IPS-NIHi7 (cell line): Measurements from ENCODE around the gene TMED8.
"Not testable (repeated sequence)": the region's sequence is repeated elsewhere in the genome, so short reads cannot be mapped to it uniquely, and the experiment has no call there.

Experiments
- DNase-seq: peaks from one replicate; pipeline ENCODE4 v3.0.0; 2012; ENCODE audit warnings: mixed read lengths; ENCODE audit errors: extremely low spot score

TMED8 gene, protein sequence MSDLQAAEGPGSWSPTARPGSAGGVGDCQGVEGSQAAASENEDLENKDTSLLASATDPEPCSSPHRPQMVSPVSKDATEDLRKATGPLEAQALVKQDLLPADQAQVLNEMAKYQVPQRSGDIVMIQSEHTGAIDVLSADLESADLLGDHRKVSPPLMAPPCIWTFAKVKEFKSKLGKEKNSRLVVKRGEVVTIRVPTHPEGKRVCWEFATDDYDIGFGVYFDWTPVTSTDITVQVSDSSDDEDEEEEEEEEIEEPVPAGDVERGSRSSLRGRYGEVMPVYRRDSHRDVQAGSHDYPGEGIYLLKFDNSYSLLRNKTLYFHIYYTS

DNA sequence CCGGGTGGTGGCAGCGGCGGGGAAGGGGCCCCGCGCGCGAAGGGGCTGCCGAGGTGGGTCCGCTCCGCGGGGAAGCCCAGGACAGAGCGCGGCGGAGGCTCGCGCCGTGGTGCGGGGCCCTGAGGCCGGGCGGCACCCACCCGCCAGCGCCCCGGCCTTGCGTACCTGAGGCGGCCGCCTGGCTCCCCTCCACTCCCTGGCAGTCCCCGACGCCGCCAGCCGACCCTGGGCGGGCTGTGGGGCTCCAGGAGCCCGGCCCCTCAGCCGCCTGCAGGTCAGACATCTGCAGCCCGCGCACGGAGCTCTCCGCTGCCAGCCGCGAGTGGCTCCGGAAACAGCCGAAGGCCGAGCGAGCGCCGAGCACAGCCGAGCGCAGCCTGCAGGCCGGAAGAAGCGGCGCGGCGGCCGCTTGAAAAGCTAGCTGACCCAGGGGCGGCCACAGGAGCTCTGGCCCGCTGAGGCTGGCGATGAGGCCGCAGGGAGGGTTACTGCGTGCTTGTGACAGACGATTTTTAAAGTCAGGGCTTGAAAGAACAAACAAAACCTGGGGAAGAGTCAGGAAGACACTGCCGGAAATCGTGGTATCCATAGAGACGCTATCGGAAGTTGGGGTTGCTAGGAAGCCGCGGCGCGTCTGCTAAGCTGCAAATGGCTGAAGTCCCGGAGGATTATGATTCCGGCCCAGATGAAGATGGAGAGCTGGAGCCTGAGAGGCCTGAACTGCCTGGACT is at the start of gene TMED8, which contains the start of gene SAMD15:
Gene TMED8, minus strand, starts transcription at position 324 of the 731 bp plus-strand sequence. Its CDS starts 41 bp downstream, at position 283.
Gene SAMD15, plus strand, starts transcription at position 609 of the 731 bp plus-strand sequence. Its CDS starts 40 bp downstream, at position 649.
- DNase-seq: peak; percentile 93

DNA sequence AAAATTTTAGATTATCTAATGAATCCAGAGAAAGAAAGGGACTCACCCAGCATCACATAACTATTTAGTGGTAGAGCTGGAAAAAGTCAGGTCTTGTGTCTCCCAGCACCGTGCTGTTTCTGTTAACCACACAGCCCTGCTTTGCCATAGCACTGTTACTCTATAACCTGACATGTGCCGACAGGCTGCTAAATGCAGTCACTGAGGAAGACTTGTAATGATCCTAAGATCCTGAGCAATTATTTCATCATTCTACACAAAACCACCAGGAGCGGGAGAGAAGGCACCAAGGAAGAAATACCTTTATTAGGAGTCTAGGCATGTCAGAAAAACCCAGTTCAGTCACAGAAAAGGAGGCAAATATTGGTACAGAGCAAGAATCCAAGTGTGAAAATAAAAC is 49.5 kb upstream of the TMED8 start:
- no peak for DNase-seq

DNA sequence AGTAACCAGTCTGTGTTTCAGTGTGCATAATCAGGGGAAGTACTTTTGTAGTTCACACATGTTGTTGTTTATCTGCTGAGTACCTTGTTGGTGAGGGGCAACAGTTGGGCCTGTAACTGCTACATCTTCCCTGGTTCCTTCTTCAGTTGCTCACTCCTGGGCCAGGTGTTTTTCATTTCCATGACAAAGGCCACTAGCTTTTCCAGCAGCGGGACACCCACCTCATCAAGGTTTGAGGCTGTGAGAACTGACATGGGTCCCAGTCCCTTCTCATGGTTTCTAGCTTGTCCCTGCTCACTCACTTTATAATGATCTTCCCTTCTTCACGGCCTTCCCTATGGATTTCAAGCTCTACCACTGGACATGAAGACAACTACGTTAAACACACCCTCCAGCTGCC is 48.0 kb upstream of the TMED8 start:
- peak; percentile 25 for DNase-seq

DNA sequence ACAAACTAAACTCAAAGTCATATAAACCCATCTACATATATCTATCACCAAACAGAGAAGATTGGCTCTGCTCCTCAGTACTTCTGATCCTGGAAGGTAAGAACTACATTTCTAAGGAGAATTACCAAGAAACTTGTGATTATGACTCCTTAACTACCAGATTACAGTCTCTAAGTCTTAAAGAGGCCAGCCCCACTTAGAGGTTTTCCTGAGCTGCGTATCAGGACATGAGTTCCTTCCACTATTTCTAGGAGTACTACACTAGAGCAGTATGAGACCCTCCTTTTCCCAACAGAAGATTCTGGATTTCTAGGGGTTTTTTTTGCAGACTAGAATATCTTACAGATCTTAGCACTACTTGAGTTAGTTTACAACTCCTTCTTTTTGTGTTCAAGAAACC is 46.5 kb upstream of the TMED8 start, which contains the start of gene NOXRED1:
Gene NOXRED1, minus strand, starts transcription at position 101 of the 400 bp plus-strand sequence. CDS start 634 bp downstream, outside the sequence.
- no peak for DNase-seq

DNA sequence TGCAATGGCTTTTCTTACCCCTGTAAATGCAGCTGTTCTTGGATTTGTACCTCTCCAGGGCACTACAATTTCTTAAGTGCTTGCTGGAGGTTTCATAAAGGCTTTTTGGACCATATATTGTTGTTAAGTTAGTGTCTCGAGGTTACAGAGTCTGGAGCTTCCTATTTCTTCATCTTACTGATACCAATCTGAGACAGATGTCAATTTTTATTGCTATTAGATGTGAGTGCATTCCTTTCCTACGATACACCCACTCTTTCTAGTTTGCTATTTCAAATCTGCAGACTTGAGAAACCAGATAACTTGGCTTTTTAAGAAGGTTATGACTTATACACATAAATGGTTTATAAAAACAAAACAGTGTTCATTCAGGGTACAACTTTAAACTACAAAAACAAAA is 44.3 kb upstream of the TMED8 start:
- DNase-seq: no peak

DNA sequence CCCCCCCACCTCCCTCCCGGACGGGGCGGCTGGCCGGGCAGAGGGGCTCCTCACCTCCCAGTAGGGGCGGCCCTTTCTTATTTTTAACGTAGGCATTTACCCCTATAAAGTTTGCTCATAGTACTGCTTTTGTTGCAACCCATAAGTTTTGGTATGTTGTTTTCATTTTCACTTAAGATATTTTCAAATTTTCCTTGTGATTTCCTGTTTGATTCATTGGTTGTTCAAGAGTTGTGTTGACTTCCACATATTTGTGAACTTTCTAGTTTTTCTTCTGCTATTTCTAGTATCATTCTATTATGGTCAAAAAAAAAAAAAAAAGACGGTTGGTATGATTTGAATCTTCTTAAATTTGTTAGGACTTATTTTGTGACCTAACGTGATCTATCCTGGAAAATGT is 39.9 kb upstream of the TMED8 start:
- no peak for DNase-seq

DNA sequence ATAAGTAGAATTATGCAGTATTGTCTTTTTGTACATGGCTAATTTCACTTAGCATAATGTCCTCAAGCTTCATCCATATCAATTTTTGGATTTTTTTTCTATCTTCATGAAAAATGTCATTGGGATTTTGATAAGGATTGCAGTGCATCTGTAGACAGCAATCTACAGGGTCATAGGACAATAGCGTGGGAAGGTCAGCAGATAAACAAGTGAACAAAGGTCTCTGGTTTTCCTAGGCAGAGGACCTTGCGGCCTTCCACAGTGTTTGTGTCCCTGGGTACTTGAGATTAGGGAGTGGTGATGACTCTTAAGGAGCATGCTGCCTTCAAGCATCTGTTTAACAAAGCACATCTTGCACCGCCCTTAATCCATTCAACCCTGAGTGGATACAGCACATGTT is 39.2 kb upstream of the TMED8 start:
- not testable (repeated sequence) for DNase-seq

DNA sequence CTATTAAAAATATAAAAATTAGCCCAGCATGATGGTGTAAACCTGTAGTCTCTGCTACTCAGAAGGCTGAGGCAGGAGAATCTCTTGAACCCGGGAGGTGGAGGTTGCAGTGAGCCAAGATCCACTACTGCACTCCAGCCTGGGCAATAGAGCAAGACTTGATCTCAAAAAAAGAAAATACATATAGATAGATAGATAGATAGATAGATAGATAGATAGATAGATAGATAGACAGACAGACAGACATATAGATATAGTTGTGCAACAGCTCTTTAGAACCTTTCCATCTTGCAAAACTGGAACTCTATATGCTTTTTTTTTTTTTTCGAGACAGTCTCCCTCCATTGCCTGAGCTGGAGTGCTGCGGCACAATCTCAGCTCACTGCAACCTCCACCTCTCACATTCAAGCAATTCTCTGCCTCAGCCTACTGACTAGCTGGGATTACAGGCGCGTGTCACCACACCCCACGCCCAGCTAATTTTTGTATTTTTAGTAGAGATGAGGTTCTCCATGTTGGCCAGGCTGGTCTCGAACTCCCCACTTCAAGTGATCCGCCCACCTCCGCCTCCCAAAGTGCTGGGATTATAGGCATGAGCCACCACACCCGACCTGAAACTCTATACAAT is 38.6 kb upstream of the TMED8 start:
- DNase-seq: not testable (repeated sequence)

DNA sequence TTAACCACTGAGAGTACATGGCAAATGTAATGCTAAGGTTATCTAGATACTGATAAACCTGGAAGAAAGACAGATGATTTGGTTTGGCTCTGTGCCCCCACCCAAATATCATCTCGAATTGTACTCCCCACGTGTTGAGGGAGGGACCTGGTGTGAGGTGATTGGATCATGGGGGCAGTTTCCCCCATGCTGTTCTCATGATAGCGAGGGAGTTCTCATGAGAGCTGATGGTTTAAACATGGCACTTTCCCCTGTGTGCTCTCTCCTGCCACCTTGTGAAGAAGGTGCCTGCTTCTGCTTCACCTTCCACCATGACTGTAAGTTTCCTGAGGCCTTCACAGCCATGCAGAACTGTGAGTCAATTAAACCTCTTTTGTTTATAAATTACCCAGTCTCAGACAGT is 32.2 kb upstream of the TMED8 start:
- no peak for DNase-seq

DNA sequence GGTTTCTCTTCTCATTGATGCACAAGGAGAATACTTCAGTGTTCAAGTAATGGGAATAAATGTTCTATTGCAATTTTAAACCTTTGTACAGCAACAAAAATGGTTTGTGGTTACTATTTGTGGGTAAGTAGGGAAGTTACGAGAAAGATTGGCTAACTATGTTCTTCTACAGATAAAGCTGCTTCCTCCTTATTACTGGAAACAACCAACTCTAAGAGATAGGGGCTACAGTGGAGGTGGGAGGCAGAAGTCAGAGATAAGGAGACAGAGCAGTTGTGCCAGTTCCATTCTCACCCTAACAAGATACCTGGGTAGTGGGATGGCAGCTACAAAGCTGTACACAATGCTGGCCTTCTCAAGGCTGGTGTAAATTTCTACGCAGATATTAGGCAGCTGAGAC is 30.3 kb upstream of the TMED8 start:
- DNase-seq: no peak

DNA sequence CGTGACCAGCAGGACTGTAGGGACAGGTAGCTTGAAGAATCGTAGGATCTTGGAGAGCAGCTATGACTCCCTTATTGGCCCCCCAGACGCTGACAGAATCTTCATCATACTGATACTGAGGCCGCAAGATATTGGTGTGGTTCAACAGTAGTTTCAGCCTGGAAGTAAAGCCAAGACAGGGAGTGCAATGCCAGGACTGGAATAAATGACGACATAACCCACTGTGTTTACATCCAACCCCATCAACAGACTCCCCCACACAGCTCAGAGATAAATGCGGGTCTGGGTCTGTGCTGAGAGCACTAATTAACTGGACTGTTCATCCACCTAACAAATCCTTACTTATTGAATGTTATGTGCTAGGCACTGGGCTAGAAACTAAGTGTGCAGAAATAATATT is 29.8 kb upstream of the TMED8 start:
- DNase-seq: no peak

DNA sequence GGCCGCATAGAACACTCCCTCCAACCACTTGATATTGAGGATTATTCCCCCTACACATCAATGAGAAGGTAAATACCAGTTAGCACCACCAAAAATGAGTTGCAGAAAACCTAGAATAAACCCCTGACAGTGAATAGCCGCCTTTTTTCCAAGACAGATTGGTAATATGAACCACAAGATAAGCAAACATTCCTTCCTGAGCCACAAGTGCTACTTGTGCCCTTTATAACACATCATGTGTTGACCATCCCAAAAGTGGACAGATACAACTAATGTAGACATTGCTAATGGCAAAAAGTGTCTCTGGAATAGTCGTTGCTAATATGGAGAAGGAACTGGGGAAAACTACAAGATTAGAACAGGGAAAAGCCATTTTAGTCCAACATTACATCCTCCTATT is 29.2 kb upstream of the TMED8 start:
- no peak for DNase-seq

DNA sequence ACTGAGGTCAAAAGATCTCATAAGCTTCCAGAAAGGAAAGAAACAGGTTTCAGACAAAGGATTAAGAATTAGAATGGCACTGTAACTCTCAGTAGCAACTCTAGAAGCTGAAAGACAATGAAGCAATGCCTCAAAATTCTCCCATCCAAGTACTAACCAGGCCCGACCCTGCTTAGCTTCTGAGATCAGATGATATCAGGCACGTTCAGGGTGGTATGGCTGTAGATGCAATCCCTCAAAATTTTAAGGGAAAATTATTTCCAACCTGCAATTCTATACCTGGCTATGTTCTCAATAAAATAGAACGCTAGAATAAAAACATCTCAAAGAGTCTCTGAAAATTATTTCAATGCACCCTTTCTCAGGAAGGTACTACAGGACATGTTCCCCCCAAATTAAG is 26.9 kb upstream of the TMED8 start:
- no peak for DNase-seq

DNA sequence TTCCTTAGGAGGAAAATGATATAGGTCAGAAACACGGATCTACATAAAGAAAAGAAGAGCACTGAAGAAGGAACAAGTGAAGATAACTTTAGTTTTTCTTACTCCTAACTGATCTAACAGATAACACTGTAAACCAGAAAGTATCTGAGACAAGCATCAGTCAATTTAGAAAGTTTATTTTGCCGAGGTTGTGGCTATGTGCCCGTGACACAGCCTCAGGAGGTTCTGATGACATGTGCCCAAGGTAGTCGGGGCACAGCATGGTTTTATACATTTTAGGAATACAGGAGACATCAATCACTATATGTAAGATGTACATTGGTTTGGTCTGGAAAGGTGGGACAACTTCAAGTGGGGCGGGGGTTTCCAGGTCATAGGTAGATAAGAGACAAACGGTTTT is 23.3 kb upstream of the TMED8 start:
- DNase-seq: no peak

DNA sequence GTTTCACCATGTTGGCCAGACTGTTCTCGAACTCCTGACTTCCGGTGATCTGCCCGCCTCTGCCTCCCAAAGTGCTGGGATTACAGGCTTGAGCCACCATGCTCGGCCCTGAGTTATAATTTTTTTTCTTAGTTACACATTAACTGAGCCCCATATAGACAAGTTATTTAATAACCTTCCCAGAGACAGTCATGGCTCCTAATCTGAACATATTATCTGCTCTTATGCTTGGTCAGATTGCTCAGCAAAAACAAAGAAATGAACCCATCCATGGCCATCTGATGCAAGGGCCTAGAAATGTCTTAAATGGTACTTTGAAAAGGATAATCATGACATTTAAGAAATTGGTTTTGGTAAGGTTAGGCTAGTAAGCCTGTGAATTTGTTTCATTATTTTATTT is 13.3 kb upstream of the TMED8 start:
- no peak for DNase-seq

DNA sequence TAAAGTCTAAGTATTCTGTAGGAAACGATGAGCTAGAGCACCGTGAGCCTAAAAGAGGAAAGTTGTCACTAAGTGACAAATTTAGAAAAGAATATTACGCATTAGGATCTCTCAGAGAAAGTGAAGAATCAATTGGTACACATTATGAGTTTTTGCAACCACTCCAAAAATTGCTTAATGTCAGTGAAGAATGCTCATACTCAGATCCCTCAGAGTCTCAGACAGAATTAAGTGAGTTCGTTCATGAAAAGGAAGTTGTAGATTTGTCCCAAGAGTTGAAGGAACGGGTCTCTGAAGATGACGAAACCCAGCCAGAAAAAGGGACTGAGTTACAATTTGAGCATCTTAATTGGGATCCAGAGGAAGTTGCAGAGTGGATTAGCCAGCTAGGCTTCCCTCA is 1.8 kb upstream of the TMED8 start:
- DNase-seq: no peak

DNA sequence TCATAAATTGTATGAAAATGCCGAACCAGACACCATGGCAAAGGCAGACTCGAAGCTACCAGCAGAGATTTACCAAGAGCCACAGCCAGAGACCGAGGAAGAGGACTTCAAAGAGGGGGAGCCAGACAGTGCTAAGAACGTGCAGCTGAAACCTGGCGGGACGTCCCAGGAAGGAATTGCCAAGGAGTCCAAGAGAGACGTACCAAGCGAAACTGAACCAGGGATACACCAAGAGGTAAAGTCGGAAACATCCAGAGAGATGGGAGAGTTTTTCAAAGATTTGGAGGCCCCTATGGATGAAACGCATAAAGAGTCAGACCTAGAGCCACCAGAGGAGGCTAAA is 579 bp upstream of the TMED8 start:
- no peak for DNase-seq

DNA sequence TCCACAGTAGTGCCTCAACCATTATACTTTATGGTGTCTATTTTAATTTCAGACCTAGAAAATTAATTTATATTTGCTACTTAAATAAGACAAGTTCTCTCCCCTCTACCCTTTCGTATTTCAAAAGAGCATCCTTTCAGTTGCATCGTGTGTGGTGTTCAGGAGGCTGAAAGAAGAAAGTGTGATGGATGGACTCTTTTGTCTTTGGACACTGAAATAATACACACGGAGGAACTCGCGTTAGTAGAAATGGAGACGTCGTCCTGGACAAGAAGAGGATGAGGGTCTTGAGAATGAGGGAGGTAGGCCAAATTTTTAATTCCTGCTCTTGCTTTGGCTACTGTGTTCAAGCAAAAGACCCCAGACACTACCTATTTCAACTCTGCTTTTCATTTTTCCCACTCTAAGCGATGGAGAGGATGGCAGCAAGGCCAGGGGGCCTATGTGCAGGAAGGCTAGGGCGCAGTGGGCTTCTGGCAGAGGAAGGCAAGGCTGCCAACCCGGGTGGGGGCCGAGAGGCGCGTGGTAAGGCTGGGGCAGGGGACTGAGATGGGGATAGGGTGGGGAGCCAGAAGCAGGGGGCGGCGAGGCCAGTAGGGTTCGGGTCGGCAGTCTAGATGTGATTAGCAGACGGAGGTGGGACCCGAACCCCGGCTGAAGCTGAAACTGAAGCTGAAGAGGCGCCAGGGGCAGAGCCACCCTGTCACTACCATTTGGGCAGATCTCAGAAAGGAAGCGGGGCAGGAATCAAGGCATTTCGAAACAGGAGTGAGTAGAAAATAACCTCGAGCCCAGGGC is 722 bp downstream of the TMED8 start:
- peak; percentile 45 for DNase-seq

DNA sequence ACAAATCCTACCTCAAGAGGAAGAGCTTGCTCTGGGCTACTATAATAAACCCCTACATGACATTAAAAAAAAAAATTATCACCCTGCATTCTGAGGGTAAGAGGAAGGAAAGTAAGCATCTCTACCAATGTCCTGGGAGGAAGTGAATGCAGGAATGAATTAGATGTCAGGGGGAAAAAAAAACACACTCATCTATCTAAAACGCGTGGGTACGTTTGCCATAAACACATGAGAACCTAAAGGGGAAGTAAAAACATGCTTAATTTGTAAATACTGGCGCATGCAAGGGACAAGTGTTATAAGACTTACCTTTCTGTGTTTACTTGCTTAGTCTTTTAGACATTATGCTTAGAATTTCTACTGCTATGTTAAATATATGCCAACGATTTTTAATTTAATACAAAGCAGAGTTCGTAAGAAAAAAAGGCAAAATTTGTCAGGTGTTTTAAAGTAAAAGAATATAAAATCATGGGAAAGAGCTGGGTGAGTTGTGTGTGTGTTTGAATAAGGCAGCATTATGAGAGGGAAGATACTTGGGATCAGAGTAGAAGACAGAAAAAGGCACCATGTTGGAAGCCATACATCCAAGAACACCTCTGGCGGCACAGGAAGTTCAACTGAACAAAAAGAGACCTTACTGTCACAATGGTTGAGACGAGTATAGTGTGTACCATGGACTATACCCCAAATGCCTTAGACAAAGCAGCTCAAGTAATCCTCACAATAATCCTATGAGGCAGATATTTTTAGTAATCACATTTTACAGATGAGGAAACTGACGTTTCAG is 1.5 kb downstream of the TMED8 start:
- DNase-seq: no peak

DNA sequence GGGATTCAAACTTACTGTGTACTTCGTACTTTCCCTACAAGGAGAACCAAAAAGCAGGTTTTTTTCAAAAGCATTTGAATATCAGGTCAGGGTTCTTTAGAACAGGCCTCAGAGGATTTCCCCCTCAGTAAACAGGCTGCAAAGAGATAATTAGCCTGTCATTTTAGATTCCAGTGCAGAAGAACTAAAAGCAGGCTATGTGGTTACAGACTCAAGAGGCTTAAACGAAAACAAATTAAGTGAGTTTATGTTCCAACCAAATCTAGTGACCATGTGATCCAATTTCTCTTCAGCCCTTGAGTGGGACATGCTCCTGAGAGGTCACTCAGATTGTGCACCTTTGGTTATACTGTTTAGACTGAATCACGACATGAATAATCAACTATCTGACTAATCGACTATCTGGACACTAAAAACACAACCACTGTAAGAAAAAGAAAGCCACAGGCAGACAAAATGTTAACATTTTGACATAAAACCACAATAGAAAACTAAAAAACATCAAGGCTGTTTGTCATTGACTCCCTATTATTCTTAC is 4.5 kb downstream of the TMED8 start:
- DNase-seq: no peak

DNA sequence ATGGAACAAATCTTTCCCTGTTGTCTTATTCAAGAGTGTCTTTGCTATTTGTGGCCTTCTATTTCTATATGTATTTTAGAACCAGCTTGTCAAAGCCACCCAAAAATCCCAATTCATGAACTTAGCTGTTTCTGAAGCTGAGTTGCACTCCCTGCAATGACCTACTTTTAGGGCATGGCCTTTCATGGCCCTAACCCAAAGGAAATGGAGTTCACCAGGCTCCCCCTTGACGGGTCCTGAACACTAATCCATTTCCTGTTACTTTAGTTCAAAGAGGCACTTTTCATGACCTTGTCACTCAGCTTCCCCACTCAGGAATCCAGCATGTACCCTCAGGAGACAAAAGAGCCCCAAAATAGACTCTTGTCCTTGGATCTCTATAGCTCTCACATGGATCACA is 7.6 kb downstream of the TMED8 start:
- DNase-seq: no peak
